ENCODE results near the gene VDAC1. TPM values are rescaled to one million over a fixed set of nuclear protein-coding genes. Genes with fewer than 3 reads are reported as not detected.
"Not testable (repeated sequence)": the region's sequence is repeated elsewhere in the genome, so short reads cannot be mapped to it uniquely, and the experiment has no call there.

Gene VDAC1
- total RNA-seq, 1 donor from 2014 or later: 165 TPM

GRCh38 chr5:133939668-133940067 lies 65.1 kb downstream of the VDAC1 start:
- Mint-ChIP-seq H3K9me3 (ENCODE audit: unreplicated experiment) (no peaks in the 10 kb centered on the region), H3K36me3 (ENCODE audit: low read depth, unreplicated experiment) (no peaks in the 10 kb centered on the region), H3K27me3 (ENCODE audit: unreplicated experiment) (peaks cover 3% of the 10 kb centered on the region), H3K27ac (ENCODE audit: unreplicated experiment) (no peak overlapping the region), H3K4me3 (ENCODE audit: unreplicated experiment) (no peak overlapping the region), H3K4me1 (ENCODE audit: unreplicated experiment) (no peaks in the 10 kb centered on the region)
- TF ChIP-seq, protein P1, sequence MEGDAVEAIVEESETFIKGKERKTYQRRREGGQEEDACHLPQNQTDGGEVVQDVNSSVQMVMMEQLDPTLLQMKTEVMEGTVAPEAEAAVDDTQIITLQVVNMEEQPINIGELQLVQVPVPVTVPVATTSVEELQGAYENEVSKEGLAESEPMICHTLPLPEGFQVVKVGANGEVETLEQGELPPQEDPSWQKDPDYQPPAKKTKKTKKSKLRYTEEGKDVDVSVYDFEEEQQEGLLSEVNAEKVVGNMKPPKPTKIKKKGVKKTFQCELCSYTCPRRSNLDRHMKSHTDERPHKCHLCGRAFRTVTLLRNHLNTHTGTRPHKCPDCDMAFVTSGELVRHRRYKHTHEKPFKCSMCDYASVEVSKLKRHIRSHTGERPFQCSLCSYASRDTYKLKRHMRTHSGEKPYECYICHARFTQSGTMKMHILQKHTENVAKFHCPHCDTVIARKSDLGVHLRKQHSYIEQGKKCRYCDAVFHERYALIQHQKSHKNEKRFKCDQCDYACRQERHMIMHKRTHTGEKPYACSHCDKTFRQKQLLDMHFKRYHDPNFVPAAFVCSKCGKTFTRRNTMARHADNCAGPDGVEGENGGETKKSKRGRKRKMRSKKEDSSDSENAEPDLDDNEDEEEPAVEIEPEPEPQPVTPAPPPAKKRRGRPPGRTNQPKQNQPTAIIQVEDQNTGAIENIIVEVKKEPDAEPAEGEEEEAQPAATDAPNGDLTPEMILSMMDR (IDR thresholded peaks at IDR 0.05; ENCODE audit: unreplicated experiment): no peak
- DNase-seq (ENCODE audit: low spot score): no peak

DNA sequence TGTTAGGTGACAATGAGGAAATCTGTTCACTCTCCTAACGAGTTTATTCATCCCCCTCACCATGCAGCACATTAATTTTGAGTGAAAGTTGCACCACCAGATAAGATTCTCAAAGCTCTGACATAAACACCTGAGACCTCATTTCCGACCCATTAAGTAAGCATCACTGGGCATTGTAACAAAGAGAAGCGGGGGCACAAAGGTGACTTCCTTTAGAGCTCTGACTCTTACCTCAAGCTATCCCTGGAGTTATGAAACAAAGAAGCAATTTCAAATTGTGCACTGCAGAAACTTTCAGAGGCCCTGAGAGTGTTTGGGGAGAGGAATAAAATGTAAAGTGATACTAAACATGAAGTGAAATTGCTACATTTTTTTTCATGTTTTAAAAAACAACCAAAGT lies 65.8 kb downstream of the VDAC1 start:
- no peaks in the 10 kb centered on the region for H3K9me3 Mint-ChIP-seq (ENCODE audit: unreplicated experiment)
- H3K4me3 Mint-ChIP-seq (ENCODE audit: unreplicated experiment): no peak overlapping the region
- H3K27ac Mint-ChIP-seq (ENCODE audit: unreplicated experiment): no peak overlapping the region
- H3K4me1 Mint-ChIP-seq (ENCODE audit: unreplicated experiment): no peaks in the 10 kb centered on the region
- TF ChIP-seq, protein P1 (IDR thresholded peaks at IDR 0.05; ENCODE audit: unreplicated experiment): no peak
- no peaks in the 10 kb centered on the region for H3K36me3 Mint-ChIP-seq (ENCODE audit: low read depth, unreplicated experiment)
- no peak for DNase-seq (ENCODE audit: low spot score)
- peaks cover 4% of the 10 kb centered on the region for H3K27me3 Mint-ChIP-seq (ENCODE audit: unreplicated experiment)

DNA sequence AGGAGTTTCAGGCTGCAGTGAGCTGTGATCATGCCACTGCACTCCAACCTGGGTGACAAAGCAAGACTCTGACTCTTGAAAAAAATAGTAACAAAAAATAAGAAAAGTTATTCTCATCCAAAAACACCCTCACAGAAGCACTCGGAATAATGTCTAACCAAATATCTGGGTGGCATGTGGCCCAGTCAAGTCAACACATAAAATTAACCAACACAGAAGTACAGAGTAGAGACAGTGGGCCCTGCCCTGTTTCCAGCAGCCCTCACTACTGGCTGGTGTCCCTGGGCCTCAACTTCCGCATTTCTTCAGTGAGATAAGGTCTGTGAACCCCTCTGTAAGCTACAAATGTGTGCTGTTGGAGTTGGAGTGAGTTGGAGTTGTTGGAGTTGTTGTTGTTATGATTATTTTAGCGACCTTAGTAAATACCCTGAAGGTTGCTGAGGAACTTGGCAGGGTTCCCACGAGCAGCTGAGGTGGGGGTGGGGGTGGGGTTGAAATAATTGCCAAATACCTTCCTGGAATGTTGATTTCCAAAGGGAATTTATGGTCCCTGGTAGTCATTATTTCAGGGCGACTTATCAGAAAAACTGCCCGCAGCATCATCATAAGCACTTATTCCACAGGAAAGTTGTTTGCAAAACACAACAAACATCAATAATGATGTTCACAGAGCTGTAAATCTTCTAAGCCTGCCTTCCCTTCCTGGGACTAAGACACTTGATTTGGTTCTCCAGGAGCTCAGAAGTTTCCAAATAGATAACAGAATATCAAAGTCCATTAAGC lies 66.5 kb downstream of the VDAC1 start:
- no peaks in the 10 kb centered on the region for H3K9me3 Mint-ChIP-seq (ENCODE audit: unreplicated experiment)
- H3K27me3 Mint-ChIP-seq (ENCODE audit: unreplicated experiment): peaks cover 6% of the 10 kb centered on the region
- H3K4me3 Mint-ChIP-seq (ENCODE audit: unreplicated experiment): no peak overlapping the region
- TF ChIP-seq, protein P1 (IDR thresholded peaks at IDR 0.05; ENCODE audit: unreplicated experiment): no peak
- no peaks in the 10 kb centered on the region for H3K4me1 Mint-ChIP-seq (ENCODE audit: unreplicated experiment)
- no peak for DNase-seq (ENCODE audit: low spot score)
- no peaks in the 10 kb centered on the region for H3K36me3 Mint-ChIP-seq (ENCODE audit: low read depth, unreplicated experiment)
- H3K27ac Mint-ChIP-seq (ENCODE audit: unreplicated experiment): no peak overlapping the region

DNA sequence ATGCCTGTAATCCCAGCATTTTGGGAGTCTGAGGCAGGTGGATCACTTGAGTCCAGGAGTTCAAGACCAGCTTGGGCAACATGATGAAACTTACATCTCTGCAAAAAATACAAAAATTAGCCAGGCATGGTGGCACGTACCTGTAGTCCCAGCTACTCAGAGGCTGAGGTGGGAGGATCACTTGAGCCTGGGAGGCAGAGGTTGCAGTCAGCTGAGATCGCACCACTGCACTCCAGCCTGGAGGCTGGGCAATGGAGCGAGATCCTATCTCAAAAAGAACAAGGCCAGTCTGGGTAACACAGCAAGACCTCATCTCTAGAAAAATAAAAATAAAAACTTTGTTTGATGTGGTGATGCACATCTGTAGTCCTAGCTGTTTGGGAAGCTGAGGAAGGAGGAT lies 67.1 kb downstream of the VDAC1 start:
- H3K36me3 Mint-ChIP-seq (ENCODE audit: low read depth, unreplicated experiment); DNase-seq (ENCODE audit: low spot score); H3K9me3 Mint-ChIP-seq (ENCODE audit: unreplicated experiment); H3K4me1 Mint-ChIP-seq (ENCODE audit: unreplicated experiment); H3K27me3 Mint-ChIP-seq (ENCODE audit: unreplicated experiment); H3K27ac Mint-ChIP-seq (ENCODE audit: unreplicated experiment); H3K4me3 Mint-ChIP-seq (ENCODE audit: unreplicated experiment): not testable (repeated sequence)

DNA sequence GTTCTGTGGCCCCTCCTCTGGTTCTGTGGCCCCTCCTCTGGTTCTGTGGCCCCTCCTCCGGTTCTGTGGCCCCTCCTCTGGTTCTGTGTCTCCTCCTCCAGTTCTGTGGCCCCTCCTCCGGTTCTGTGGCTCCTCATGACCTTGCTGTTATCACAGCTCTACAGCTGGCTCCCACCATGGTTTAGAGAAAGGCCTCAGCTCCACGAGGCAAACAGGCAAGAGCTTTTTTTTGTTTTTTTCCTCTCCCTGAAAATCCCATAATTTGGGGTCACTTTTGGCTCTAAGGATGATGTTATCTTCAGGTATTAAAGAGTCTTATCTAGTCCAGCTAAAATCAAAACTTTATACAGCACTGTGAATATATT lies 68.1 kb downstream of the VDAC1 start:
- H3K4me1 Mint-ChIP-seq (ENCODE audit: unreplicated experiment): no peaks in the 10 kb centered on the region
- H3K9me3 Mint-ChIP-seq (ENCODE audit: unreplicated experiment): no peaks in the 10 kb centered on the region
- H3K27me3 Mint-ChIP-seq (ENCODE audit: unreplicated experiment): peaks cover 6% of the 10 kb centered on the region
- H3K27ac Mint-ChIP-seq (ENCODE audit: unreplicated experiment): no peak overlapping the region
- H3K36me3 Mint-ChIP-seq (ENCODE audit: low read depth, unreplicated experiment): no peaks in the 10 kb centered on the region
- H3K4me3 Mint-ChIP-seq (ENCODE audit: unreplicated experiment): no peak overlapping the region
- TF ChIP-seq, protein P1 (IDR thresholded peaks at IDR 0.05; ENCODE audit: unreplicated experiment): no peak
- DNase-seq (ENCODE audit: low spot score): no peak

DNA sequence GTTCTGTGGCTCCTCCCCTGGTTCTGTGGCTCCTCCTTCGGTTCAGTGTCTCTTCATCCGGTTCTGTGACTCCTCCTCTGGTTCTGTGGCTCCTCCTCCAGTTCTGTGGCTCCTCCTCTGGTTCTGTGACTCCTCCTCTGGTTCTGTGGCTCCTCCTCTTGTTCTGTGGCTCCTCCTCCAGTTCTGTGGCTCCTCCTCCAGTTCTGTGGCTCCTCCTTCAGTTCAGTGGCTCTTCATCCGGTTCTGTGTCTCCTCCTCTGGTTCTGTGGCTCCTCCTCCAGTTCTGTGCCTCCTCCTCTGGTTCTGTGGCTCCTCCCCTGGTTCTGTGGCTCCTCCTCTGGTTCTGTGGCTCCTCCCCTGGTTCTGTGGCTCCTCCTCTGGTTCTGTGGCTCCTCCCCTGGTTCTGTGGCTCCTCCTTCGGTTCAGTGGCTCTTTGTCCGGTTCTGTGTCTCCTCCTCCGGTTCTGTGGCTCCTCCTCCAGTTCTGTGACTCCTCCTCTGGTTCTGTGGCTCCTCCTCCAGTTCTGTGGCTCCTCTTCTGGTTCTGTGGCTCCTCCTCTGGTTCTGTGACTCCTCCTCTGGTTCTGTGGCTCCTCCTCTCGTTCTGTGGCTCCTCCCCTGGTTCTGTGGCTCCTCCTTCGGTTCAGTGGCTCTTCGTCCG lies 68.7 kb downstream of the VDAC1 start:
- not testable (repeated sequence) for H3K4me1 Mint-ChIP-seq (ENCODE audit: unreplicated experiment); H3K36me3 Mint-ChIP-seq (ENCODE audit: low read depth, unreplicated experiment); H3K27me3 Mint-ChIP-seq (ENCODE audit: unreplicated experiment); DNase-seq (ENCODE audit: low spot score); H3K4me3 Mint-ChIP-seq (ENCODE audit: unreplicated experiment); H3K27ac Mint-ChIP-seq (ENCODE audit: unreplicated experiment); H3K9me3 Mint-ChIP-seq (ENCODE audit: unreplicated experiment)
